ENCODE measurements around the gene ARMH1. TPM values are rescaled to one million over a fixed set of nuclear protein-coding genes. Genes with fewer than 3 reads are reported as not detected.

ARMH1 gene
- total and polyA plus RNA-seq, 2 experiments from 2014 or later = 3.1 to 6.3 TPM

DNA sequence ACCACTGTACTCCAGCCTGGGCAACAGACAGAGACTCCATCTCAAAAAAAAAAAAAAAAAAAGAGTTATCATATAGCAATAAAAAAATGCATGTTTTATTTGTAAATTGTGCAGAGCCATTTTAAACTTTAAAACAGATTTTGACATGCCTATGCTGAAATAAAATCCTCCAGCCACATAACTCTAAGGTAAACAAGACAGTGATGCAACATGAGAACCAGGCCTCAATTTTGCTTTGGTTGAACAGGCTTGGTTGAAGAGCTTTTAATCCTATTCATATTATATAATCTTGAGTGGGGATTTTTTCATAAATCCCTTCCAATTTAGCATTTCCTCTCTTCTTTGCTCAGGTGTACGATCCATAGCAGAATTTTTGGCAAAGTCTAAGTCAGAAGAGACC is 26.1 kb downstream of the ARMH1 start:
- no peak for DNase-seq (ENCODE audit: low spot score)
- TF ChIP-seq, protein P1, sequence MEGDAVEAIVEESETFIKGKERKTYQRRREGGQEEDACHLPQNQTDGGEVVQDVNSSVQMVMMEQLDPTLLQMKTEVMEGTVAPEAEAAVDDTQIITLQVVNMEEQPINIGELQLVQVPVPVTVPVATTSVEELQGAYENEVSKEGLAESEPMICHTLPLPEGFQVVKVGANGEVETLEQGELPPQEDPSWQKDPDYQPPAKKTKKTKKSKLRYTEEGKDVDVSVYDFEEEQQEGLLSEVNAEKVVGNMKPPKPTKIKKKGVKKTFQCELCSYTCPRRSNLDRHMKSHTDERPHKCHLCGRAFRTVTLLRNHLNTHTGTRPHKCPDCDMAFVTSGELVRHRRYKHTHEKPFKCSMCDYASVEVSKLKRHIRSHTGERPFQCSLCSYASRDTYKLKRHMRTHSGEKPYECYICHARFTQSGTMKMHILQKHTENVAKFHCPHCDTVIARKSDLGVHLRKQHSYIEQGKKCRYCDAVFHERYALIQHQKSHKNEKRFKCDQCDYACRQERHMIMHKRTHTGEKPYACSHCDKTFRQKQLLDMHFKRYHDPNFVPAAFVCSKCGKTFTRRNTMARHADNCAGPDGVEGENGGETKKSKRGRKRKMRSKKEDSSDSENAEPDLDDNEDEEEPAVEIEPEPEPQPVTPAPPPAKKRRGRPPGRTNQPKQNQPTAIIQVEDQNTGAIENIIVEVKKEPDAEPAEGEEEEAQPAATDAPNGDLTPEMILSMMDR (IDR thresholded peaks at IDR 0.05; ENCODE audit: poor library complexity) = no peak
- no peak for TF ChIP-seq EZH2phosphoT487 (IDR thresholded peaks at IDR 0.05; ENCODE audit: low read depth, severe bottlenecking, unreplicated experiment)
- no peak for TF ChIP-seq EZH2 (IDR thresholded peaks at IDR 0.05; ENCODE audit: borderline replicate concordance)
- WGBS (ENCODE audit: low lambda C conversion rate, missing lambda C conversion rate) = 59% methylated on average over 1 of the region's 1 CpG
- Histone ChIP-seq H3K36me3 (replicated peaks; ENCODE audit: insufficient read depth, low read depth) (no peaks in the 10 kb centered on the region), H3K27ac (no peak overlapping the region), H3K4me2 (no peak overlapping the region), H3K79me2 (no peaks in the 10 kb centered on the region), H3K27me3 (no peaks in the 10 kb centered on the region), H2AFZ (no peak overlapping the region), H3K9me2 (replicated peaks; ENCODE audit: insufficient read depth) (no peaks in the 10 kb centered on the region), H3K4me3 (no peak overlapping the region), H3K9me3 (ENCODE audit: low read depth) (no peaks in the 10 kb centered on the region), H3K4me1 (ENCODE audit: insufficient read depth) (peaks cover 4% of the 10 kb centered on the region), H4K20me1 (ENCODE audit: insufficient read depth, poor library complexity, severe bottlenecking) (no peaks in the 10 kb centered on the region)

DNA sequence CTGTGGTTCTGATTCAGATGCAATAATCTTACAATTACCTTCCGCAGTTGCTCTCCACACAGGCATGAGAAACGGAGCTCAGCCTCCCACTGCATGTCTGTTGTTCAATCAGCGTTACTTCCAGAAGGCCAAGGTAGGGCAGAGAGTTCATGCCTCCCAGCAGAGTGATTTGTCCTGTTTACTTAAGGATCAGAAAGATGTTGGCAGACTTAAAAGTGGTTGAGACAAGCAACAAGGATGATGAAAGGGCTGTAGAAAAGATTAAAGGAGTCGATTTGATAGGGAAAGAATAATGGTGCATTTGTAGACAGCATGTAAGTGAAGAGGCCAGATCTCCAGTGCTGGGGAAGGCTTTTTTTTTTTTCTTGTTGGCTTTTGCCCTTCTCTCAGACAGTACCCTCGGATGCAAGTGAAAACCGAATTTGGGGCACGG is 26.6 kb downstream of the ARMH1 start:
- H3K4me1 ChIP-seq (ENCODE audit: insufficient read depth) = peaks cover 4% of the 10 kb centered on the region
- H3K4me2 ChIP-seq = no peak overlapping the region
- H3K9me2 ChIP-seq (replicated peaks; ENCODE audit: insufficient read depth) = no peaks in the 10 kb centered on the region
- H3K36me3 ChIP-seq (replicated peaks; ENCODE audit: insufficient read depth, low read depth) = no peaks in the 10 kb centered on the region
- no peaks in the 10 kb centered on the region for H4K20me1 ChIP-seq (ENCODE audit: insufficient read depth, poor library complexity, severe bottlenecking)
- no peaks in the 10 kb centered on the region for H3K79me2 ChIP-seq
- H3K9me3 ChIP-seq (ENCODE audit: low read depth) = no peaks in the 10 kb centered on the region
- no peak overlapping the region for H2AFZ ChIP-seq
- WGBS (ENCODE audit: low lambda C conversion rate, missing lambda C conversion rate) = 38% methylated on average over 7 of the region's 7 CpGs
- peak; percentile 36 for DNase-seq (ENCODE audit: low spot score)
- no peak for TF ChIP-seq EZH2phosphoT487 (IDR thresholded peaks at IDR 0.05; ENCODE audit: low read depth, severe bottlenecking, unreplicated experiment)
- TF ChIP-seq, protein P1 (IDR thresholded peaks at IDR 0.05; ENCODE audit: poor library complexity) = no peak
- TF ChIP-seq EZH2 (IDR thresholded peaks at IDR 0.05; ENCODE audit: borderline replicate concordance) = no peak
- H3K4me3 ChIP-seq = no peak overlapping the region
- H3K27ac ChIP-seq = no peak overlapping the region
- no peaks in the 10 kb centered on the region for H3K27me3 ChIP-seq

DNA sequence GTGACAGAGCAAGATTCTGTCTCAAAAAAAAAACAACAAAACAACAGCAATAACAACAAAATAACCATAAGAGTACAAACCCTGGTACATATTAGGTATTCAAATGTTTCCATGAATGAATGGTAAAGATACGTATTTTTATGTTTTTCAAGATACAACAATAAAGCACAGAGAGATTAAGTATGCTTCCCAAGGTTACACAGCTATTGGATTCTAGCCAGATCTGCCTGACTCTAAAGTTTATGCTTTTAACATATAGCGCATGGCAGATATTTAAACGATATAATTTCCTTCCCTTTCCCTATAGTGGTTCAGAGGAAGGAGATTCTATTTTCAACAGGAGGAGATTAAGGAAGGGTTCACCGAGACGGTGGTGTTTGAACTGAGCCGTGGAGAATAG is 31.0 kb downstream of the ARMH1 start:
- no peaks in the 10 kb centered on the region for H3K27me3 ChIP-seq
- H3K4me1 ChIP-seq (ENCODE audit: insufficient read depth) = peaks cover 4% of the 10 kb centered on the region
- no peak overlapping the region for H3K4me2 ChIP-seq
- no peak for DNase-seq (ENCODE audit: low spot score)
- no peak overlapping the region for H2AFZ ChIP-seq
- no peaks in the 10 kb centered on the region for H3K9me2 ChIP-seq (replicated peaks; ENCODE audit: insufficient read depth)
- H4K20me1 ChIP-seq (ENCODE audit: insufficient read depth, poor library complexity, severe bottlenecking) = no peaks in the 10 kb centered on the region
- H3K4me3 ChIP-seq = no peak overlapping the region
- H3K36me3 ChIP-seq (replicated peaks; ENCODE audit: insufficient read depth, low read depth) = no peaks in the 10 kb centered on the region
- no peaks in the 10 kb centered on the region for H3K79me2 ChIP-seq
- TF ChIP-seq EZH2 (IDR thresholded peaks at IDR 0.05; ENCODE audit: borderline replicate concordance) (no peak), EZH2phosphoT487 (IDR thresholded peaks at IDR 0.05; ENCODE audit: low read depth, severe bottlenecking, unreplicated experiment) (no peak)
- TF ChIP-seq, protein P1 (IDR thresholded peaks at IDR 0.05; ENCODE audit: poor library complexity) = no peak
- 92% methylated on average over 6 of the region's 6 CpGs for WGBS (ENCODE audit: low lambda C conversion rate, missing lambda C conversion rate)
- no peak overlapping the region for H3K27ac ChIP-seq
- no peaks in the 10 kb centered on the region for H3K9me3 ChIP-seq (ENCODE audit: low read depth)

DNA sequence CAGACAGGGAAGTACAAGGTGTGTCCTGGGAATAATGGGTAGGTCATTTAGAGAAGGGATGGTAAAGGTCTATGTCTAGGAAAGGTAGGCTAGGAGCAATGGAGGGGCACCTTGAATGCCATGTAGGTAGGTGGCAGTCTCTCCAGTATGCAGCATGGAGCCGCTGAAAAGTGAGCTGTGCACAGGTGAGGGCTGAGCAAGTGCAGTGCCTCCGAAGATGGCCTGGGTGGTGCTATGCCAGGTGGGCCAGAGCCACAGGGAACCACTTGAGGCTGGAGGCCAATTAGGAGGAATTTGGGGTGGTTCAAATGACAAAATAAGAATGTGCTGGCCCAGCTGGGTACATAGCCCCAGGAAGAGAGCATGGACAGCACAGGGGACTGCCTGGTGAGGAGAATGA is 31.4 kb downstream of the ARMH1 start:
- H3K9me2 ChIP-seq (replicated peaks; ENCODE audit: insufficient read depth) = no peaks in the 10 kb centered on the region
- H2AFZ ChIP-seq = no peak overlapping the region
- no peak overlapping the region for H3K4me2 ChIP-seq
- H3K4me1 ChIP-seq (ENCODE audit: insufficient read depth) = peaks cover under 1% of the 10 kb centered on the region
- no peak for DNase-seq (ENCODE audit: low spot score)
- TF ChIP-seq EZH2 (IDR thresholded peaks at IDR 0.05; ENCODE audit: borderline replicate concordance) (no peak), EZH2phosphoT487 (IDR thresholded peaks at IDR 0.05; ENCODE audit: low read depth, severe bottlenecking, unreplicated experiment) (no peak)
- TF ChIP-seq, protein P1 (IDR thresholded peaks at IDR 0.05; ENCODE audit: poor library complexity) = no peak
- no peaks in the 10 kb centered on the region for H3K27me3 ChIP-seq
- WGBS (ENCODE audit: low lambda C conversion rate, missing lambda C conversion rate) = 95% methylated on average over 2 of the region's 2 CpGs
- H3K9me3 ChIP-seq (ENCODE audit: low read depth) = no peaks in the 10 kb centered on the region
- no peaks in the 10 kb centered on the region for H3K79me2 ChIP-seq
- H3K4me3 ChIP-seq = no peak overlapping the region
- H3K36me3 ChIP-seq (replicated peaks; ENCODE audit: insufficient read depth, low read depth) = no peaks in the 10 kb centered on the region
- no peaks in the 10 kb centered on the region for H4K20me1 ChIP-seq (ENCODE audit: insufficient read depth, poor library complexity, severe bottlenecking)
- no peak overlapping the region for H3K27ac ChIP-seq

All from hepatocyte (in vitro differentiated cells).